AG20443 (cell line): ENCODE results near the gene OLIG3.

Experiments
- DNase-seq: peaks from one replicate; pipeline ENCODE4 v3.0.0; 2012; ENCODE audit warnings: low spot score, mixed read lengths

The OLIG3 gene

GRCh38 chr6:137494281-137494987, at the start of gene OLIG3:
Gene OLIG3 (minus strand): TSS chr6:137494394. CDS start chr6:137494170, 224 bp downstream.
- no peak for DNase-seq

GRCh38 chr6:137543114-137543513, 48.9 kb upstream of the OLIG3 start:
- no peak for DNase-seq

- no peak for DNase-seq
These were observed 48.5 kb upstream of the OLIG3 start for GRCh38 chr6:137542713-137543112.

GRCh38 chr6:137541534-137542063, 47.4 kb upstream of the OLIG3 start:
- no peak for DNase-seq

- no peak for DNase-seq
These were observed 42.0 kb upstream of the OLIG3 start for GRCh38 chr6:137536104-137536773.

GRCh38 chr6:137531376-137532092, 37.3 kb upstream of the OLIG3 start:
- no peak for DNase-seq

- DNase-seq: no peak
These were observed 36.2 kb upstream of the OLIG3 start for GRCh38 chr6:137530404-137530803.

- no peak for DNase-seq
These were observed 28.6 kb upstream of the OLIG3 start for GRCh38 chr6:137522831-137523230.

- DNase-seq: no peak
These were observed 28.1 kb upstream of the OLIG3 start for GRCh38 chr6:137522198-137522798.

GRCh38 chr6:137520520-137520919, 26.3 kb upstream of the OLIG3 start:
- no peak for DNase-seq

GRCh38 chr6:137519629-137520176, 25.5 kb upstream of the OLIG3 start:
- no peak for DNase-seq

GRCh38 chr6:137518386-137518983, 24.3 kb upstream of the OLIG3 start:
- no peak for DNase-seq

GRCh38 chr6:137514418-137514817, 20.2 kb upstream of the OLIG3 start:
- no peak for DNase-seq

- no peak for DNase-seq
These were observed 18.8 kb upstream of the OLIG3 start for GRCh38 chr6:137512757-137513605.

- no peak for DNase-seq
These were observed 16.7 kb upstream of the OLIG3 start for GRCh38 chr6:137510923-137511322.

GRCh38 chr6:137498481-137499190, 4.4 kb upstream of the OLIG3 start:
- no peak for DNase-seq

- no peak for DNase-seq
These were observed 3.7 kb upstream of the OLIG3 start for GRCh38 chr6:137497721-137498463.

- DNase-seq: no peak
These were observed 2.9 kb upstream of the OLIG3 start for GRCh38 chr6:137496909-137497720.
